Activated CD4-positive, alpha-beta T cell treated with anti-CD3 and anti-CD28 coated beads, Interleukin-2, amount 50 U/mL, for 24 hours (primary cell): ENCODE measurements around the gene C19orf67.

Experiments
- DNase-seq, 2 donors: peaks; one replicate each; pipeline ENCODE4 v3.0.0-alpha.2; 2020; ENCODE audit warnings: low read depth in 1 of 2, low spot score in 1 of 2

Gene C19orf67

DNA sequence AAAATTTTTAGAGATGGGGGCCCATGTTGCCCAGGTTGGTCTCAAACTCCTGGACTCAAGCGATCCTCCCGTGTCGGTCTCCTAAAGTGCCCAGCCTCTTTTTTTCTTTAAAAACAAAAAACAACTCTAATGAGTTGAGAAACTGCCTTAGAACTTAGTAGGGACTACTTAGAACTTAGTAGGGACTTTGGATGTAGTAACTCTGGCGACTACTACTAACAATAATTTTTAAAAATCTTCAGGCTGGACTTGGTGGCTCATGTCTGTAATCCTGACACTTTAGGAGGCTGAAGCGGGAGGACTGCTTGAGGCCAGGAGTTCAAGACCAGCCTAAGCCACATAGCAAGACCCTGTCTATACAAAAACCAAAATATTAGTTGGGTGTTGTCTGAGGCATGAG lies 515 bp upstream of the C19orf67 start:
- DNase-seq = no peak

DNA sequence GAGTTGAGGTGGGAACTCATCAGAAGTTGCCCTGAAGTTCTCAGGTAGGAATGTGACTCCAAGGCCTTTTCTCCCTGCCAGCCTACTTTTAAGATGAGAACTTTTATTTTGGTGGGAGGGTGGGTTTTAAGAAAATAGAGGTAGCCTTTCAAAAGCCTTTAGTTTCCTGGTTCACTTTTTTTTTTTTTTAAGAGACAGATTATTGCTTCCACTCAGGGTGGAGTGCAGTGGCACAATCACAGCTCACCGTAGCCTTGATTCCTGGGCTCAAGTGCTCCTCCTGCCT lies 3.0 kb downstream of the C19orf67 start:
- no peak for DNase-seq

GRCh38 chr19:14081797-14082674 lies 3.5 kb downstream of the C19orf67 start:
- no peak for DNase-seq

DNA sequence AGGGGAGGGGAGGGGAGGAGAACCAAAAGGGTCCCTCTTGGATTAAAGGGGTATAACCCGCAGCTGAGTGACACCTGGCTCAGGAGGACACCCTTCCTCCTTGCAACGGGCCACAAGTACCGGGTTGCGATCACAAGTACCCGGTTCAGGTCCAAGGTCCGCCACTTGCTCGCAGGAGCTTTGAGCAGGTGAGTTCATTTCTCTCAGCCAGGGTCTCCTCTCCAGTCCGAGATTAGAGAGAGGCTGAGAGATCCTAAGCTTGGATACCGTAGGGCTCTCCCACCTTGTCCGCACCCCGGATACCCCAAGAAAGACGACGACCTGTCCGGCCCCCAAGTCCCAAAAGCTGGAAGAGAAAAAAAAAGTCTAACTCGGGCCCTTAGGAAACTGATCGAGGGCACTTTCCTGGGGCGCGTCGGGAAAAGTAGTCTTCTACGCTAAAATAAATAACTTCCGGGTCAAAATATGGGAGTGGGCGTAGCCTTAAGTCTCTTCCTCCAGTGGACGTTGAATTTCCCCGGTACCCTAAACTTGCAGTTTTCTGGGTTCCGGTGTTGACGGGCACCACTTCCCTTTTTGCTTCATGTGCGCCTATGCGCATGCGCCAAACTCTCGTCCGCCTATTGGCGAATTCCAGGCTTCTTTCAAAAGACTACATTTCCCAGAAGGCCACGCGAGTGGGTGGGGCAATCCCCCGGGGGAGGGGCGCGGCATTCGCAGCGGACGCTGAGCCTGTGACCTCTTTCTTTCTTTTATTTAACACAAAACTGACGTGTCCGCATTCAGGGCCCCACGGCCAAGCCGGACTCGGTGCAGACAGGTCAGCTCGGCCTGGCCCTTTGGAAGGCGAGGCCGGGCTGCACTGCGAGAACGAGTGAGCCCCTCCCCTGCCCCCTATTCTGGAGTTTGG lies 4.4 kb downstream of the C19orf67 start:
- DNase-seq = peak; percentile 98 to 100

GRCh38 chr19:14078411-14078810 lies 7.2 kb downstream of the C19orf67 start:
- DNase-seq = no peak

GRCh38 chr19:14073925-14074838 lies 11.4 kb downstream of the C19orf67 start:
- DNase-seq = no peak

- peak; percentile 41 to 64 for DNase-seq
Measured at GRCh38 chr19:14073261-14073924, 12.2 kb downstream of the C19orf67 start.

DNA sequence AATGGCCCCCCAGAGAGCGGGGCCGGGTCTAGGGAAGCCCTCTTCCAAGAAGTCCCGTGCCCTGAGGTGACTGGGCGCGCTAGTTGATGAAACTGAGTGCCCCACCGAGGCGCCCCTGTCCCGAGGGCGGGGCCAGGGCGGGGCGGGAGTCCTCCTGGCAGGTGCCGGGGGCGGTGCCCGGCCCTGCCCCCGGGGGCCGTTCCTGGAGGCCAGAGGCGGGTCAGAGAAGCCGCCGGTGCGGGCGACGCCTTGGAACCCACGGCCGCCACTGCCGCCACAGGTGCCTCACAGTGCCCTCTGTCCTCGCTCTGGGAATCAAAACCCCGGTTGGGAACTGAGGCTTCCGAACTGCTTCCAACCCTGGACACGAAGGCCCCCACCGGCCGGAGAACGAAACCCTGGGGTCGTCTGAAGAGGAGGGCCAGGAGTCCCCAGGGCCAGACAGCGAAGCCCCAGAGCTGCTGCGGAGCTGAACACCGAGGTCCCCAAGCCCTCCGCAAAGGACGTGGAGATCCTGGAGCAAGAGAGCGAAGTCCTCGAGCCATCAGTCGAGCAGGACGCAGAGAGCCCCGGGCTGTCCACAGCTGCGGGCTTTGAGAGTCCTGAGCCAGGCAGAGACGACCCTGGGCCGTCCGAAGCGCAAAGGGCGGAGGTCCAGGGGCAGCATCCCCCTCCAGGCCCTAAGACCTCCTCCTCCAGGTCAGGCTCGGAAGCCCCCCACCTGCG lies 12.9 kb downstream of the C19orf67 start, which contains the start of gene MISP3:
TSS of gene MISP3 (plus strand) at position 252 of the 726 bp plus-strand sequence. CDS start 524 bp downstream, outside the sequence.
- DNase-seq = no peak

- no peak for DNase-seq
Measured at GRCh38 chr19:14070268-14071050, 15.1 kb downstream of the C19orf67 start.

DNA sequence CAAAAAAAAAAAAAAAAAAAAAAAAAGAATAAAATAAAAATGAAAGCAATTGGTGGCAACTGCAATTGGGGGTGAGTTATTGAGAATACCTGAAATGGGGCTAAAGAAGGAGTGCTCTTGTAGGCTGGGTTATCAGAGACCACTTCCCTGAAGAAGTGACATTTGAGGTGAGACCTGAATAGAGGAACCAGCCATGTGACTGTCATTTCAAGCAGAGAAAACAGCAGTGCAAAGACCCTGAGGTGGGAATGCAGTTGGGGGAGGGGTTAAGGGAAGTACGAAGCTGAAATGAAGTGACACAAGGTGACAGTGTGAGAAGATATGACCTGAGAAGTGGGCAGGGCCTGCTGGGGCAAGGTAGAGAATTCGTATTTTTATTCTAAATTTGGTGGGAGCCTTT lies 19.4 kb downstream of the C19orf67 start:
- no peak for DNase-seq

GRCh38 chr19:14063105-14063504 lies 22.5 kb downstream of the C19orf67 start:
- DNase-seq = no peak

DNA sequence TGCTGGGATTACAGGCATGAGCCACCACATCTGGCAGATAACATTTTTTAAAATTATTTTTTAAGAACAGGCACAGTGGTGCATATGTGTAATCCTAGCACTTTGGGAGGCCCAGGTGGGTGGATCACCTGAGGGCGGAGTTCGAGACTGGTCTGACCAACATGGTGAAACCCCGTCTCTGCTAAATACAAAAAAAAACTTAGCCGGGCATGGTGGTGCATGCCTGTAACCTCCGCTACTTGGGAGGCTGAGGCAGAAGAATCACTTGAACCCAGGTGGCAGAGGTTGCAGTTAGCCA lies 23.1 kb downstream of the C19orf67 start:
- no peak for DNase-seq

DNA sequence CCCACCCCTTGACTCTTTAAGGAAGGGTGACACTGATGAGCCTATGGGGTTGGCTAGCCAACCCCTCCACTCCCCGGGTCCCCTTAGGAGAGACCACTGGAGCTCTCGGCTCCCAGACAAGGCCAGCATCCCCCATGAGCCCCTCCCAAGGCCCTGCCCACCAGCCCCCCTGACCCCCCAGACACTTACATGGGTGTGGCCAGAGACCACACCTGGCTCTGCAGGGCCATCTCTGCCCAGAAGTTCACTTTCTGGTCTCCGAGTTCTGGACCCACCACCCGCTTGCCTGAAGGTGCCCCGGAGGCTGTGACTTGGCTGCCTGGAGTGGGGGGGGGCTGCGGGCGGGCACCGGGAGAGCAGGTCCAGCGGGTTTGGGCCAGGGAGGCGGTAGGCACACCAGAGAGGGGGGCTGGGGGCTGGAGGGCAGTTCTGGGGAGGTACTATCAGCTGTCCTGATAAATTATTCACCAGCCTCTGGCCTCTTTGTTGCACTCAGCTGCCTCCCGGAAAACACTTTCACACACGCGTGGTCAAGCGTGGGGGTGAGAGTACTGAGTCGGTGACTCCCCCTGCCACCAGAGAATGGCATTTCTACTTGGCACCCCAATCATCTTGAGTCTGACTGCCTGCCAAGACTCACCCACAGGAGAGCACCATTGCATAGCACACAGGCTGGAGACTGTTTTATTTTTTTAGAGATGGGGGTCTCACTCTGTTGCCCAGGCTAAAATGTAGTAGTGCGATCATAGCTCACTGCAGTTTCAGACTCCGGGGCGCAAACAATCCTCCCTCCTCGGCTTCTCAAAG lies 23.6 kb downstream of the C19orf67 start, which contains the start of gene PALM3:
TSS of gene PALM3 (minus strand) at position 326 of the 807 bp plus-strand sequence. CDS start at position 230, 96 bp downstream.
- no peak for DNase-seq

DNA sequence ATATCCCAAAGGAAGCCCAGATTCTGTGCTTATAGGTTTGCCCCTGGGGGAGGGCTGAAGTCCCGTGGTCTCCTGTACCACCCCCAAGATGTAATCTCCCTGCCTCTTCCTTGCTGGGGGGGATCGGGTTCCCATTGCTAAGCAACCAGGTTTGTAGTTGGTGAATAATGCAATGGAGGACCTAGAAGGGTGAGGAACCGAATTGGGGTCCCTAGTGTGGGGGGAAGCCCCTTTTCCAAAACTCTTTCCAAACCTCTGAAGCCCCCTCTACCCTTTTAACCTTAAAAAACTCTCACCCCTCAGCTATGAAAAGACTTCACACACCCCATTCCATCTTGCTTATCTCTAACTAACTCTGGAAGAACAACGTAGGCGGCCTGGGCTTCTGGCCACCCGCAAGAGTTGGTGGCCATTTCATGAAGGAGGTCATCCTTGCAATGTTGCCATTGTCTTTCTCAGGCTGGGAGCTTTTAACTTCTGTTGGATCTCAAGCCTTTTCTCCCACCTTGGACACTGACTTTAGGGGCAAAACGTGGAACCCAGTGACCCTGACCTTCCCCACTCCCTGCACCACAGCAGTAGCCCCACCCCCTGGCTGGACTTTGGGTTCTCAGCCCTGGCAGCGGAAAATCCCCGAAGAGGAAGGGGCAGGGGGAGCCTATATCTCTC lies 24.4 kb downstream of the C19orf67 start:
- no peak for DNase-seq

GRCh38 chr19:14059652-14060155 lies 25.9 kb downstream of the C19orf67 start:
- no peak for DNase-seq

DNA sequence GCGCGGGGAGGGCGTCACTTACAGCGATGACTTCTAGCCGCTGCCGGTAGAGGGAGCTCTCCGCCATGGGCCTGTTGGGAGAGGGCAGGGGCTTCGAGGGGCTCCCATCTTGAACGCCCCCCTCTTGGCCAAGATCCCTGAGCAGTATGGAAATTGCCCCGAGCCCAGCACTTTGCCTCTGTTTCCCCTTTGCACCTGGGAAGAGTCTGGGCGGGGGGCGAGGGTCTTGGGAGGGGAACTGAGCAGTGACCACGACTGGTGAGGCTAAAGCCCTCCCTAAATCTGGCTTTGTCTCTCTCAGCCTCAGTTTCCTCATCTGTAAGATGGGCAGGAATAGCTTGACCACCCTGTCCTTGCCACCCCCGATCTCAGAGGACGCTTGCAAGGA lies 26.5 kb downstream of the C19orf67 start:
- peak in 1 of 2 donors; percentile 21 for DNase-seq
